GM12865 (cell line): Measurements from ENCODE around the gene ZFX.
"Not testable (repeated sequence)": the region's sequence is repeated elsewhere in the genome, so short reads cannot be mapped to it uniquely, and the experiment has no call there.

Experiments used
- DNase-seq: peaks from one replicate; pipeline ENCODE4 v3.0.0; 2010; ENCODE audit warnings: low read depth
- H3K4me3 ChIP-seq: 2 replicates; pipeline ENCODE4 v1.5.1; 2011; ENCODE audit warnings: mild to moderate bottlenecking, low read depth, low read length, control low read depth
- TF ChIP-seq, protein P1 (sequence below): IDR thresholded peaks from 2 replicates; pipeline ENCODE4 v1.5.1; 2011; ENCODE audit warnings: low read length, control low read depth, low read depth, inconsistent platforms; ENCODE audit not compliant: insufficient read depth; ENCODE audit errors: missing control alignments

ZFX gene

DNA sequence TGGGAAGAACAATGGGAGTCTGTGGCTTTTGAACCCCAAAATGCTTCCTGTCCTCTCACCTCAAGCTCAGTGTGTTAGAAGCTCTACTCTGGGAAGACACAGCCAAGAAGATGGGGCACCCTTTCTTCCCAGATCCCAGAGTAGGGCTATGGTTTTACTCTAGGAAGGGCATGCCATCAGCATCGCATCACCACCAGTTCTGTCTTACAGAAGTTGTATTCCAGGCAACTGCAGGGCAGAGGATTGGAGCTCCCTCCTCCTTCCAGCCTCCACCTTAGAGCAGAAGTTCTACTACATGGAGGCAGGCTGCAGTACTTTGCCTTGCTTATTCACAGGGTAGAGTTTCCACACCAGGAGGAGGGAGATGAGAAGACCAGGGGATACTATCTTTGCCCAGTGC lies 18.1 kb upstream of the ZFX start:
- TF ChIP-seq, protein P1, sequence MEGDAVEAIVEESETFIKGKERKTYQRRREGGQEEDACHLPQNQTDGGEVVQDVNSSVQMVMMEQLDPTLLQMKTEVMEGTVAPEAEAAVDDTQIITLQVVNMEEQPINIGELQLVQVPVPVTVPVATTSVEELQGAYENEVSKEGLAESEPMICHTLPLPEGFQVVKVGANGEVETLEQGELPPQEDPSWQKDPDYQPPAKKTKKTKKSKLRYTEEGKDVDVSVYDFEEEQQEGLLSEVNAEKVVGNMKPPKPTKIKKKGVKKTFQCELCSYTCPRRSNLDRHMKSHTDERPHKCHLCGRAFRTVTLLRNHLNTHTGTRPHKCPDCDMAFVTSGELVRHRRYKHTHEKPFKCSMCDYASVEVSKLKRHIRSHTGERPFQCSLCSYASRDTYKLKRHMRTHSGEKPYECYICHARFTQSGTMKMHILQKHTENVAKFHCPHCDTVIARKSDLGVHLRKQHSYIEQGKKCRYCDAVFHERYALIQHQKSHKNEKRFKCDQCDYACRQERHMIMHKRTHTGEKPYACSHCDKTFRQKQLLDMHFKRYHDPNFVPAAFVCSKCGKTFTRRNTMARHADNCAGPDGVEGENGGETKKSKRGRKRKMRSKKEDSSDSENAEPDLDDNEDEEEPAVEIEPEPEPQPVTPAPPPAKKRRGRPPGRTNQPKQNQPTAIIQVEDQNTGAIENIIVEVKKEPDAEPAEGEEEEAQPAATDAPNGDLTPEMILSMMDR: no peak
- no peak for DNase-seq
- H3K4me3 ChIP-seq: no peak overlapping the region

DNA sequence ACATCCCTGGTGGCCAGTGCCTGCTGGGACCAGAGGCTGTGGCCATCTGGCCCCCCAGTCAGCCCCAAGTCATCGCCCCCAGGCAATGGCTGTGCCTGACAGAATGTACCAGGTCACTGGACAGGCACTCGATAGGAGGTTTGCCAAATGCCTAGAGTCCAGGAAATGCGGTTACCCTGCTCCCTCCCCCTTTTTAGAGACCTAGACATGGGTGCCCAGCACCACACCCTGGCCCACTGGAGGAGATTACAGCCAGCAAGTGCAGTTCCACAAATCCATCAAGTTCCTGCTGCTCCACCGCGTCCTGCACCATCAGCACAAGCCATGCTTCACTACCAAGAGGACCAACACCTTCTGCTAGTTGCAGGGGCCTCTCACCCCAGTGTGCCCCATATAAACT lies 16.2 kb upstream of the ZFX start:
- DNase-seq: no peak
- TF ChIP-seq, protein P1: no peak

DNA sequence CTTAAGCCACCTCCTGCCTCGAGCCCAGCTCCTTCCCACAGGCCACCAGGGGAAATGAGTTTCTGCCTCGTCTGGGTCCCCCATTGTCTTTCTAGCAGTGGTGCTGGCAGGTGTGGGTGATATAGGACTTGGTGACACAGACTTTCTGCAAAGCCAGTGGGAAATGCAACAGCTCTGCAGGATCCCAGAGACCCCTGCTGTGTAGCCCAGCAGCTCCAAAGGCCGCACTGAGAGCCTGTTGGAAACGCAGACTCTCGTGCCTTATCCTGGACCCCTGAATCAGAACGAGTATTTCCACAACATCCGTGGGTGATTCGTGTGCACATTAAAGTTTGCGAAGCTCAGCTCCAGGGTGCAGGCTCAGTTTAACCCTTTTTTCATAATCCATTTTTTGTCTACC lies 13.8 kb upstream of the ZFX start:
- H3K4me3 ChIP-seq, DNase-seq: not testable (repeated sequence)

More for the DNA sequence above, 16.2 kb upstream of the ZFX start:
- no peak overlapping the region for H3K4me3 ChIP-seq

DNA sequence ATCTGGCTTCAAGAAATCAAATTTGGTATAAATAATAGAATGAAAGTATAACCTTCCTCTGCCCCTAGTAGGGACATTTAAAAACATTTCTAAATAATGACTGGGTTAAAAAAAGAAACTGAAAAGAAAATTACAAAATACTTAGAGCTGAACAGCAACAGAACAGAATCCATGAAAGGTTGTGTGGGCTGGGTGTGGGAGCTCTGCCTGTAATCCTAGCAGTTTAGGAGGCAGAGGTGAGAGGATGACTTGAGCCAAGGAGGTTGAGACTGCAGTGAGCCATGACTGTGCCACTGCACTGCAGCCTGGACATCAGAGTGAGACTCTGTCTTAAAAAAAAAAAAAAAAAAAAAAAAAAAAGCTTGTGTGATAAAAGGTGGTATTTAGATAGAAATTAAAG lies 12.3 kb upstream of the ZFX start:
- TF ChIP-seq, protein P1: no peak
- no peak for DNase-seq
- H3K4me3 ChIP-seq: no peak overlapping the region

DNA sequence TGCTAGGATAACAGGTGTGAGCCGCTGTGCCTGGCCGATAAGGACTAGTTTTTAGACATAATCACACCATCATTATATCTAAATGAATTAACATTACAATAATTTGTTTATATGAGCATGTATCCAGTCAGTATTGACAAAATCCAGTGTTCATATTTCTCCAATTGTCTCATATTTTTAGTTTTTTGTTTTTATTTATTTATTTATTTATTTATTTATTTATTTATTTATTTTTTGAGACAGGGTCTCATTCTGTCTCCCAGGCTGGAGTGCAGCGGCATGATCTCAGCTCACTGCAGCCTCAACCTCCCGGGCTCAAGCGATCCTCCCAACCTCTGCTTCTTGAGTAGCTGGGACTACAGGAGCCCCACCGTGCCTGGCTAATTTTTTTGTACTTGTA lies 5.5 kb upstream of the ZFX start:
- H3K4me3 ChIP-seq, DNase-seq: not testable (repeated sequence)

DNA sequence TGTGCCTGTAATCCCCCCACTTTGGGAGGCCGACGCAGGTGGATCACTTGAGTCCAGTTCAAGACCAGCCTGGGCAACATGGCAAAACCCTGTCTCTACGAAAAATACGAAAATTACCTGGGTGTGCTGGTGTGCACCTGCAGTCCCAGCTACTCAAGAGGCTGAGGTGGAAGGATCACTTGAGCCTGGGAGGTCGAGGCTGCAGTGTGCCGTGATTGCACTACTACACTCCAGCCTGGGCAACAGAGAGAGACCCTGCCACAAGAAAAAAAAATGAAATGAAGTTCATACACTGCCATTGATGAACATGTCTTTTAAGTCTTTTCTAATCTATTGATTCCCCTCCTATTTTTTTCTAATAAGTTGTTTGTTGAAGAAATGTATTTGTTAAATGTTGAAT lies 5.0 kb upstream of the ZFX start:
- DNase-seq: no peak
- no peak overlapping the region for H3K4me3 ChIP-seq
- TF ChIP-seq, protein P1: no peak

DNA sequence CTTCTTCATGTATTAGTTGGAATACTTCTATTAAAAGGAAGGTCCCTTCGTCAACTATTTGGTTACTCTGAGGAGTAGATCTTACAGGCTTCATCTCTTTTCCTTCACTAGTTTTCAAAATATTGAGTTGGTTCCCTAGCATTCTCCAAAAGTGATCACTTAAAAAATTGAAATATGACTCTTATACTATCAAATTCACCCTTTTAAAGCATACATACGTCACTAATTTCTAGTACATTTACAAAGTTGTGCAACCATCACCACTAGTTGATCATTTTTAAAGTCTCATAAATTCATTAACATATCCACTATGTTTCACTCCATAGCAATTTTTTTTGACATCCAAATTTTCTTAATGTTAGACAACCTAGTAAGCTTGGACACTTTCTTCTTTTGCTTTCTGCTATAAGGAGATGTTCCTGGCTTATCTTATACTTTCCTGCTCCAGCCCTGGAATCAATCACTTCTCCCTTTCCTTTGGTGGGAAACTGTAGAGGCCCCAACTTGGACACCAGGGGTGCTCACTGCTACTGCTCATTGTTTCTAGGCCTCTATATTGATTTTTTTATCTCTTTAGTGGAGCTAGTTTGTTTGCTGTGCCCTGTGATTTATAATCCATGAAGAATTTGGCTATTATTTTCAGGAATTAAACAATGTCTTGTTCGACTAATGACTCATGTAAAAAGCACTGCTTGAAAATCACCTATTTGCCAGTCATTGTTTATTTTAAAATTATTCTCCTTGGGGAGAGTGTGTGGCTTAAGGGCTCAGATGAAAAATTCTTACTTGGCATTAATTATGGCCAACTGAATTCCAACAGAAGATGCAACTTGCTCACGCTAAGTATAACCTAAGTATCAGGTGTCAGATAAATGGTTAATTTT lies 4.0 kb upstream of the ZFX start:
- TF ChIP-seq, protein P1: no peak
- DNase-seq: no peak
- H3K4me3 ChIP-seq: no peak overlapping the region

DNA sequence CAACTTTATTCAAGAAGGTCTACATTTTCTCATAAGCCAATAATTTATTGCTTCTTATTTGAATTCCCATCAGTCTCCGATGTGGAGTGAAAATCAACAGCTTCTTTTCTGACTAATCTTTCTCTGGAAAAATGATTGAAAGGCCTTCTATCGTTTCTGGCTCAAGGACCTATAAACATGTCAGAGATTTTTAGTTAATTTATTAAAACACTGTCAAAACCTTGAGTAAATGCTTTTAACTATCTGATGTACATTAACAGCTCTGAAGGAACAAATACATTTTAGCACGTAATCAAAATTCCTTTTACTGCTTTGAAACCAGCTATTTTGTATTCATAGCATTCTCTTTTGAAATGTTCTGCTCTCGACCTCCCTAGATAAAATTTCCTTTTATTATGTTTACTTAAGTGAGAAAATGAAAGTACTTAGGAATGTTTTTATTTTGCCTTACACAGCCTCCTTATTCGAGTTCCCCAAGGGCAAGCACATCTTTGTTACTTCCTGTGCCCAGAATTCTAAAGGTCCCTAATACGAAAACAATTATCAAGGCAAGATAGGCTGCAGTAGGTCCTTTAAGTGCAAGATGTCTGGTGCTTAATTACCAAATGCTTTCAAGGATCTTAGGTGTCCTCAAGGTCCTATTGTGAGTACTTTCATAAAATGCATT lies 3.1 kb upstream of the ZFX start:
- TF ChIP-seq, protein P1: no peak
- DNase-seq: no peak
- no peak overlapping the region for H3K4me3 ChIP-seq
